A673 (cell line): ENCODE data around the gene SLC35G1. TPM values are rescaled to one million over a fixed set of nuclear protein-coding genes. Genes with fewer than 3 reads are reported as not detected.

ENCODE experiments used
- Bru-seq: library from RNA; stranded (reverse); fragments of 400-500 nt; gene quantifications from one replicate; lab custom pipeline; 2021; lab: Mats Ljungman, UMichigan
- BruChase-seq, 2 experiments: library from RNA; stranded (reverse); fragments of 400-500 nt; gene quantifications; one replicate each; lab custom pipeline; 2021; lab: Mats Ljungman, UMichigan
- BruUV-seq: library from RNA; stranded (reverse); fragments of 400-500 nt; replicated peaks from 2 replicates; lab custom pipeline; 2021; lab: Mats Ljungman, UMichigan
- CTCF ChIA-PET: fragments of 300-600 bp; sonication (Branson Sonifier 250); formaldehyde crosslinking; loops from one replicate; lab custom pipeline; 2022; ENCODE audit warnings: antibody characterized with exemption; lab: Charles Lee
- POLR2A ChIA-PET: fragments of 300-600 bp; sonication (Branson Sonifier 250); formaldehyde crosslinking; loops from one replicate; lab custom pipeline; 2022; ENCODE audit warnings: antibody characterized with exemption; ENCODE audit not compliant: low non-redundant PET; lab: Charles Lee
- DNase-seq: peaks from one replicate; pipeline ENCODE4 v3.0.0-alpha.2; 2015; ENCODE audit warnings: low spot score
- H3K27ac ChIP-seq: fragments of 200-600 bp; sonication (generic); 2 replicates; pipeline ENCODE4 v1.5.1; 2016; ENCODE audit warnings: mixed run types, low read depth, mild to moderate bottlenecking, mixed read lengths, antibody characterized with exemption, low read length; ENCODE audit not compliant: poor library complexity, severe bottlenecking
- H3K27me3 ChIP-seq: fragments of 200-600 bp; sonication (generic); replicated peaks from 2 replicates; pipeline ENCODE4 v1.6.1; 2017; ENCODE audit warnings: mixed run types, low read depth, mild to moderate bottlenecking, mixed read lengths, antibody characterized with exemption, low read length; ENCODE audit not compliant: insufficient read depth, poor library complexity
- H3K36me3 ChIP-seq: fragments of 200-600 bp; sonication (generic); 2 replicates; pipeline ENCODE4 v1.6.1; 2016; ENCODE audit warnings: mixed run types, mild to moderate bottlenecking, mixed read lengths, antibody characterized with exemption, low read length; ENCODE audit not compliant: insufficient read depth, poor library complexity, severe bottlenecking
- H3K4me1 ChIP-seq: fragments of 200-600 bp; sonication (generic); 2 replicates; pipeline ENCODE4 v1.6.1; 2017; ENCODE audit warnings: mixed run types, mild to moderate bottlenecking, mixed read lengths, antibody characterized with exemption, low read length; ENCODE audit not compliant: insufficient read depth, poor library complexity, severe bottlenecking
- H3K4me3 ChIP-seq: fragments of 200-600 bp; sonication (generic); 2 replicates; pipeline ENCODE4 v1.5.1; 2016; ENCODE audit warnings: low read depth, mixed run types, mild to moderate bottlenecking, mixed read lengths, low read length; ENCODE audit not compliant: poor library complexity, severe bottlenecking
- H3K9me3 ChIP-seq: fragments of 200-600 bp; sonication (generic); 2 replicates; pipeline ENCODE4 v1.6.1; 2016; ENCODE audit warnings: mixed run types, low read depth, mild to moderate bottlenecking, mixed read lengths, antibody characterized with exemption, low read length; ENCODE audit not compliant: poor library complexity, severe bottlenecking
- EZH2 ChIP-seq: fragments of 200-600 bp; sonication (generic); IDR thresholded peaks from 2 replicates; pipeline ENCODE4 v1.6.1; 2017; ENCODE audit warnings: borderline replicate concordance, low read depth, mild to moderate bottlenecking, mixed read lengths, antibody characterized with exemption, low read length; ENCODE audit not compliant: poor library complexity, severe bottlenecking
- intact Hi-C: fragments of 100-400 bp; cut with micrococcal nuclease; formaldehyde crosslinking; loops from one replicate; pipeline ENCODE4 v1.10.0; 2022; ENCODE audit not compliant: unreplicated experiment
- long read RNA-seq: library from polyadenylated mRNA; stranded (forward); transcript quantifications from one replicate; pipeline ENCODE4 v2.0.0, GENCODE V29; 2022
- total RNA-seq: library from RNA; stranded (reverse); gene quantifications from 2 replicates; pipeline ENCODE4 v1.2.3, GENCODE V29; 2021
- TF ChIP-seq, protein P1 (sequence below): fragments of 300-800, 200-600 bp; sonication (generic); conservative IDR thresholded peaks from 2 replicates; pipeline ENCODE4 v1.5.1; 2017; ENCODE audit warnings: low read depth, mild to moderate bottlenecking, antibody characterized with exemption, low read length, moderate library complexity, mixed read lengths

The SLC35G1 gene, protein sequence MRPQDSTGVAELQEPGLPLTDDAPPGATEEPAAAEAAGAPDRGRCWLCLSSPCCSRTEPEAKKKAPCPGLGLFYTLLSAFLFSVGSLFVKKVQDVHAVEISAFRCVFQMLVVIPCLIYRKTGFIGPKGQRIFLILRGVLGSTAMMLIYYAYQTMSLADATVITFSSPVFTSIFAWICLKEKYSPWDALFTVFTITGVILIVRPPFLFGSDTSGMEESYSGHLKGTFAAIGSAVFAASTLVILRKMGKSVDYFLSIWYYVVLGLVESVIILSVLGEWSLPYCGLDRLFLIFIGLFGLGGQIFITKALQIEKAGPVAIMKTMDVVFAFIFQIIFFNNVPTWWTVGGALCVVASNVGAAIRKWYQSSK
- total RNA-seq: 8.5 and 9.5 TPM in 2 replicates
- percentile 72 among the genes with signal in this experiment for Bru-seq, nascent RNA
- percentile 71 among the genes with signal in this experiment for BruChase-seq, experiment 1, labeled RNA remaining after a 2-hour chase
- percentile 58 among the genes with signal in this experiment for BruChase-seq, experiment 2, labeled RNA remaining after a 6-hour chase
- long read RNA-seq, transcript SLC35G1-202 (3 exons, 2,402 nt): major isoform, 7 of 18 reads
- long read RNA-seq, partial matches to known transcripts: 2 of 18 reads
- long read RNA-seq, other reads (novel, unspliced or antisense): 6 of 18 reads

DNA sequence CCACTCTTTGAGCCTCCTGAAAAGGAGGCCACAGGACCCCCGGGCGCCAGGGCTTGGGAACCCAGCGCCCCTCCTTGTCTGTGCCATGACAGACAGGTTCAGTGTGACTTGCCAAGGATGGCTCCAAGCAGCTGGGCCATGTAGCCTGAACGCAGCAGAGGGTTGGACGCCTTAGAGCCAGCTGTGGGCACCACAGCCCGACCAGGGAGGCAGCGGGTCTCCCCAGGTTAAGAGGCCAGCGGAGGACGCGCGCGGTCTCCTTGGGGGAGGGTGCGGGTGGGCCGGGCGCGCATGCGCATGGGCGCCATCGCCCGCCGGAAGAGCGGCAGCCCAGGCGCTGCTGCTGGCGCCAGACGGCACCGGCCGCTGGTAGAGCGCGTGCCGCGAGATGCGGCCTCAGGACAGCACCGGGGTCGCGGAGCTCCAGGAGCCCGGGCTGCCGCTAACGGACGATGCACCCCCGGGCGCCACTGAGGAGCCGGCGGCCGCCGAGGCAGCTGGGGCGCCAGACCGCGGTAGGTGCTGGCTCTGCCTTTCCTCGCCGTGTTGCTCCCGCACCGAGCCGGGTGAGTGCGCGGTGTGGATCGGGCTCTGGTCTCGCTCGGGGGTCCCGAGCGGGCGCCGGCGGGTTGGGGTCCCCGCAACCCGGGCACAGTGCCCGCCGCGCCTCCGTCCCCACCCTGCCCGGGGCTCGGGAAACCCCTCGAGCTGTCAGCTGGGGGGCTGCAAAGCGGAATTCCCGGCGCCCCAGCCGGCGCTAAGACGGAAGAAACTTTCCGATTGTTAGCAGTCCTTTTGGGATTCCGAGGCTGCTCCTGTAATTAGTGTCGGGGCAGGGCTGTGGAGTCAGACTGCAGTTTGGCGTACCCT, at the start of gene SLC35G1:
SLC35G1 (plus strand) TSS at position 333 of the 870 bp plus-strand sequence; CDS start at position 389, 56 bp downstream.
- intact Hi-C loops: no loop called here
- Histone ChIP-seq H3K4me3 (peak within 1 kb of the TSS; percentile 71), H3K36me3 (no peaks in the 10 kb centered on the region), H3K27ac (peak within 1 kb of the TSS; percentile 62), H3K27me3 (no peaks in the 10 kb centered on the region), H3K4me1 (peaks cover 4% of the 10 kb centered on the region), H3K9me3 (no peaks in the 10 kb centered on the region)
- ChIA-PET POLR2A (no interaction called here), CTCF (interaction anchor here (0.5 kb wide), 1 partner anchor 196 kb away, joined by 6 read pairs; no protein-coding TSS in a partner anchor)
- peak; percentile 70 for DNase-seq
- TF ChIP-seq EZH2: no peak
- TF ChIP-seq, protein P1, sequence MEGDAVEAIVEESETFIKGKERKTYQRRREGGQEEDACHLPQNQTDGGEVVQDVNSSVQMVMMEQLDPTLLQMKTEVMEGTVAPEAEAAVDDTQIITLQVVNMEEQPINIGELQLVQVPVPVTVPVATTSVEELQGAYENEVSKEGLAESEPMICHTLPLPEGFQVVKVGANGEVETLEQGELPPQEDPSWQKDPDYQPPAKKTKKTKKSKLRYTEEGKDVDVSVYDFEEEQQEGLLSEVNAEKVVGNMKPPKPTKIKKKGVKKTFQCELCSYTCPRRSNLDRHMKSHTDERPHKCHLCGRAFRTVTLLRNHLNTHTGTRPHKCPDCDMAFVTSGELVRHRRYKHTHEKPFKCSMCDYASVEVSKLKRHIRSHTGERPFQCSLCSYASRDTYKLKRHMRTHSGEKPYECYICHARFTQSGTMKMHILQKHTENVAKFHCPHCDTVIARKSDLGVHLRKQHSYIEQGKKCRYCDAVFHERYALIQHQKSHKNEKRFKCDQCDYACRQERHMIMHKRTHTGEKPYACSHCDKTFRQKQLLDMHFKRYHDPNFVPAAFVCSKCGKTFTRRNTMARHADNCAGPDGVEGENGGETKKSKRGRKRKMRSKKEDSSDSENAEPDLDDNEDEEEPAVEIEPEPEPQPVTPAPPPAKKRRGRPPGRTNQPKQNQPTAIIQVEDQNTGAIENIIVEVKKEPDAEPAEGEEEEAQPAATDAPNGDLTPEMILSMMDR: no peak
- no TSS peak for BruUV-seq

DNA sequence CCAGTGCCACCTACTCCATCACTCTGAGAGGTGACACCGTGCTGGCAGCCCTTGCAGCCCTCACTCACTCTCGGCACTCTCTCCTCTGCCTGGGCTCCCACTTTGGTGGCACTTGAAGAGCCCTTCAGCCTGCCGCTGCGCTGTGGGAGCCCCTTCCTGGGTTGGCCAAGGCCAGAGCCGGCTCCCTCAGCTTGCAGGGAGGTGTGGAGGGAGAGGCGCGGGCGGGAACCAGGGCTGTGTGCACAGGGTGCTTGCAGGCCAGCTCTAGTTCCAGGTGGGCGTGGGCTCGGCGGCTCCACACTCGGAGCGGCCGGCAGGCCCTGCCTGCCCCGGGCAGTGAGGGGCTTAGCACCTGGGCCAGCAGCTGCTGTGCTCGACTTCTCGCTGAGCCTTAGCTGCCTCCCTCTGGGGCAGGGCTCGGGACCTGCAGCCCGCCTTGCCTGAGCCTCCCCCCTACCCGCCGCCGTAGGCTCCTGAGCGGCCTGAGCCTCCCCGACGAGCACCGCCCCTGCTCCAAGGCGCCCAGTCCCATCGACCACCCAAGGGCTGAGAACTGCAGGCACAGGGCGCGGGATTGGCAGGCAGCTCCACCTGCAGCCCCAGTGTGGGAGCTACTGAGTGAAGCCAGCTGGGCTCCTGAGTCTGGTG, 48.7 kb upstream of the SLC35G1 start:
- Histone ChIP-seq H3K4me1 (peaks cover 11% of the 10 kb centered on the region), H3K4me3 (no peak overlapping the region), H3K27me3 (peaks cover 11% of the 10 kb centered on the region), H3K36me3 (no peaks in the 10 kb centered on the region), H3K9me3 (no peaks in the 10 kb centered on the region), H3K27ac (no peak overlapping the region)
- TF ChIP-seq, protein P1: no peak
- no peak for TF ChIP-seq EZH2
- ChIA-PET POLR2A (interaction anchor here (1.0 kb wide), 1 partner anchor 1849 kb away, joined by 3 read pairs; the partner anchor contains the start of gene TCTN3), CTCF (no interaction called here)
- BruUV-seq: no TSS peak
- intact Hi-C loops: no loop called here
- no peak for DNase-seq
